ENCODE measurements around the gene NCAPD3.

The NCAPD3 gene

GRCh38 chr11:134246100-134246499 is 22.3 kb upstream of the NCAPD3 start:
- Histone ChIP-seq H3K27me3 (ENCODE audit: control insufficient read depth, low read length) (0 out of 2 replicates have a peak, but pooled peaks cover 3% of the 10 kb centered on the region), H3K4me3 (ENCODE audit: low read length) (no peak overlapping the region), H3K36me3 (ENCODE audit: control insufficient read depth, low read length) (peaks cover 37% of the 10 kb centered on the region), H3K27ac (ENCODE audit: low read depth, low read length) (no peak overlapping the region), H3F3A (ENCODE audit: control insufficient read depth, insufficient read depth) (no peaks in the 10 kb centered on the region), H4K20me1 (ENCODE audit: control insufficient read depth, insufficient read depth, low read depth, low read length) (peaks cover 4% of the 10 kb centered on the region), H3K4me2 (ENCODE audit: low read length) (no peak overlapping the region), H3K4me1 (ENCODE audit: control insufficient read depth, low read length) (no peaks in the 10 kb centered on the region), H3K79me2 (ENCODE audit: control insufficient read depth, low read length) (no peaks in the 10 kb centered on the region), H3K9me3 (ENCODE audit: control insufficient read depth, insufficient read depth, low read length) (no peaks in the 10 kb centered on the region), H3K9me2 (replicated peaks; ENCODE audit: control insufficient read depth, low read length) (no peaks in the 10 kb centered on the region)
- TF ChIP-seq CTCF (IDR thresholded peaks at IDR 0.05; ENCODE audit: low read depth, low read length, poor library complexity, severe bottlenecking) (no peak), EZH2phosphoT487 (IDR thresholded peaks at IDR 0.05; ENCODE audit: borderline replicate concordance, low read length) (no peak)

- TF ChIP-seq CTCF (IDR thresholded peaks at IDR 0.05; ENCODE audit: low read depth, low read length, poor library complexity, severe bottlenecking), result no peak
- no peak for TF ChIP-seq EZH2phosphoT487 (IDR thresholded peaks at IDR 0.05; ENCODE audit: borderline replicate concordance, low read length)
- H3K36me3 ChIP-seq (ENCODE audit: control insufficient read depth, low read length), result peaks cover 32% of the 10 kb centered on the region
- no peak overlapping the region for H3K27ac ChIP-seq (ENCODE audit: low read depth, low read length)
Observed at GRCh38 chr11:134245434-134245833, 21.7 kb upstream of the NCAPD3 start.

GRCh38 chr11:134244593-134244992 is 20.8 kb upstream of the NCAPD3 start:
- no peaks in the 10 kb centered on the region for H3K9me3 ChIP-seq (ENCODE audit: control insufficient read depth, insufficient read depth, low read length)
- H4K20me1 ChIP-seq (ENCODE audit: control insufficient read depth, insufficient read depth, low read depth, low read length), result peaks cover 4% of the 10 kb centered on the region
- H3K27ac ChIP-seq (ENCODE audit: low read depth, low read length), result no peak overlapping the region
- H3K4me2 ChIP-seq (ENCODE audit: low read length), result no peak overlapping the region
- H3K27me3 ChIP-seq (ENCODE audit: control insufficient read depth, low read length), result 0 out of 2 replicates have a peak, but pooled peaks cover 3% of the 10 kb centered on the region
- no peaks in the 10 kb centered on the region for H3K79me2 ChIP-seq (ENCODE audit: control insufficient read depth, low read length)
- no peaks in the 10 kb centered on the region for H3K9me2 ChIP-seq (replicated peaks; ENCODE audit: control insufficient read depth, low read length)
- no peaks in the 10 kb centered on the region for H3K4me1 ChIP-seq (ENCODE audit: control insufficient read depth, low read length)
- H3K36me3 ChIP-seq (ENCODE audit: control insufficient read depth, low read length), result peaks cover 24% of the 10 kb centered on the region
- TF ChIP-seq CTCF (IDR thresholded peaks at IDR 0.05; ENCODE audit: low read depth, low read length, poor library complexity, severe bottlenecking), result peak; percentile 77
- no peak for TF ChIP-seq EZH2phosphoT487 (IDR thresholded peaks at IDR 0.05; ENCODE audit: borderline replicate concordance, low read length)
- no peak overlapping the region for H3K4me3 ChIP-seq (ENCODE audit: low read length)
- no peaks in the 10 kb centered on the region for H3F3A ChIP-seq (ENCODE audit: control insufficient read depth, insufficient read depth)

More at GRCh38 chr11:134245434-134245833, 21.7 kb upstream of the NCAPD3 start:
- H3K4me3 ChIP-seq (ENCODE audit: low read length), result no peak overlapping the region
- H3K4me1 ChIP-seq (ENCODE audit: control insufficient read depth, low read length), result no peaks in the 10 kb centered on the region
- 0 out of 2 replicates have a peak, but pooled peaks cover 3% of the 10 kb centered on the region for H3K27me3 ChIP-seq (ENCODE audit: control insufficient read depth, low read length)
- no peaks in the 10 kb centered on the region for H3K9me2 ChIP-seq (replicated peaks; ENCODE audit: control insufficient read depth, low read length)
- no peaks in the 10 kb centered on the region for H3F3A ChIP-seq (ENCODE audit: control insufficient read depth, insufficient read depth)
- H4K20me1 ChIP-seq (ENCODE audit: control insufficient read depth, insufficient read depth, low read depth, low read length), result peaks cover 4% of the 10 kb centered on the region
- no peaks in the 10 kb centered on the region for H3K79me2 ChIP-seq (ENCODE audit: control insufficient read depth, low read length)
- no peak overlapping the region for H3K4me2 ChIP-seq (ENCODE audit: low read length)
- no peaks in the 10 kb centered on the region for H3K9me3 ChIP-seq (ENCODE audit: control insufficient read depth, insufficient read depth, low read length)

Measured in DOHH2 (cell line).